ENCODE data around the gene PXT1.

- peak; percentile 37; the same call in 1 of the 2 replicates for TF ChIP-seq CTCF (conservative IDR thresholded peaks at IDR 0.05; ENCODE audit: low read length)
- no peak for TF ChIP-seq EZH2phosphoT487 (IDR thresholded peaks at IDR 0.05; ENCODE audit: borderline replicate concordance, low read depth, low read length)
Observed at GRCh38 chr6:36442671-36443470, at the start of gene PXT1, which contains the start of gene KCTD20.

Data from OCI-LY7 (cell line).